Measurements from ENCODE around the gene CNTNAP2.
"Not testable (repeated sequence)": the region's sequence is repeated elsewhere in the genome, so short reads cannot be mapped to it uniquely, and the experiment has no call there.

The CNTNAP2 gene

DNA sequence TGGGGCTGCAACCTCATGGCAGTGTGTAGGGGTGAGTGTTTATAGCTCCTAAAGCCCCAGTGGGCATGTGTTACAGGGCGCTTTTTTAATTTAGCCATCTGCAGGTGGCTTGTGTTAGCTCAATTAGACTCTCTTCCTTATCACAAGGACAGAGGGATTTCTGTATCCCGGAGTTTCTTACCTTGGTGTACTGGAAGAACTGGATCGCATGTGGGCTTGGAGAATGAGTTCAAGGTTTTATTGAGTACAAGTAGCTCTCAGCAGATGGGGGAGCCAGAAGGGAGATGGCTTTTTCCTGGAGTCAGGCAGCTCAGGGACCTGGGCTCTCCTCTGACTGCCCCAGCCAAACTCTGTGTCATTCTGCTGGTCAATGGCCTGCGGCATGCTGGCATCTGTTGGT lies 2320.4 kb downstream of the CNTNAP2 start:
- Mint-ChIP-seq H3K27ac (no peak overlapping the region), H3K36me3 (no peaks in the 10 kb centered on the region), H3K4me1 (ENCODE audit: low read depth) (no peaks in the 10 kb centered on the region), H3K9me3 (ENCODE audit: low read depth) (no peaks in the 10 kb centered on the region), H3K27me3 (no peaks in the 10 kb centered on the region), H3K4me3 (no peak overlapping the region)

DNA sequence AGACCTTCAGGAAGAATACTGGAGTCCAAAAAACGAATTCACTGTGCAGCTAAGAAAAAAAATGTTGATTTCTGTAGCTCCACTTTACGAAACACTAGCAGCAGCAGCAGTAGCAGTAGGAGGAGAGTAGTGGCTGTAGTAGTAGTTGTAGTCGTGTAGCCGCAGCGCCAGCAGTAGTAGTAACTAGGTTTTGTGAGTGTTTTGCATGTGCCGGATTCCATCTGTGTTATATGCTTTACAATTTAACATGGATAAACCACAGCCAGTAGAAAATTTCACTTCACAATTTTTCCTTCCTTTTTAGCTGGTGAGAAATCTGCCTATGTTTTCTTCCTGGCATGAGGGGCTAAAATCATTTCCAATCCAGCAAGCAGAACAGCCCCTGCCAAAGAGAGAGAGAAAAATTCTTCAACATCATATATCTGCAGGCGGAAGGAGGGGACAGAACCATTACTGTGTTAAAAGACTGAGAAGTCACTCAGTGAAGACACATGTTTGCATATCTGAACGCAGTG lies 2325.6 kb downstream of the CNTNAP2 start:
- Mint-ChIP-seq H3K27me3 (no peaks in the 10 kb centered on the region), H3K27ac (no peak overlapping the region), H3K36me3 (no peaks in the 10 kb centered on the region), H3K4me1 (ENCODE audit: low read depth) (no peaks in the 10 kb centered on the region), H3K9me3 (ENCODE audit: low read depth) (no peaks in the 10 kb centered on the region), H3K4me3 (no peak overlapping the region)

DNA sequence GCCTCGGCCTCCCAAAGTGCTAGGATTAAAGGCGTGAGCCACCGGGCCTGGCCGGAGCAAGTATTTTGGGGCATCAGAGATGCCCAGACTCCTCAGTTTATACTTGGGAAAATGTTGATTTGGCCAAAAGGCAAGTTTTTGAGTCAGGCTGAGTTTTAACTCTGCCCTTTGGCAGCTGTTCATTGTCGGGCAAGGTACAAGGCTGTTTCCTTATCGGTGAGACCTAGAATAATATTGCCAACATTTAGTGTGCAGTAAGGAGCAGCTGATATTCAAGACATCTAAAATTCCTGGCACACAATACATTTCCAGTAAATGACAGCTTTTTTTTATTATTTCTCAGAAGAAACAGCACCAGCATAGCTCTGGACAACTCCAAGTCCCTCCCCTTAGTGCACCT lies 2326.3 kb downstream of the CNTNAP2 start:
- Mint-ChIP-seq H3K36me3 (no peaks in the 10 kb centered on the region), H3K4me1 (ENCODE audit: low read depth) (no peaks in the 10 kb centered on the region), H3K9me3 (ENCODE audit: low read depth) (no peaks in the 10 kb centered on the region), H3K27ac (no peak overlapping the region), H3K4me3 (no peak overlapping the region), H3K27me3 (no peaks in the 10 kb centered on the region)

DNA sequence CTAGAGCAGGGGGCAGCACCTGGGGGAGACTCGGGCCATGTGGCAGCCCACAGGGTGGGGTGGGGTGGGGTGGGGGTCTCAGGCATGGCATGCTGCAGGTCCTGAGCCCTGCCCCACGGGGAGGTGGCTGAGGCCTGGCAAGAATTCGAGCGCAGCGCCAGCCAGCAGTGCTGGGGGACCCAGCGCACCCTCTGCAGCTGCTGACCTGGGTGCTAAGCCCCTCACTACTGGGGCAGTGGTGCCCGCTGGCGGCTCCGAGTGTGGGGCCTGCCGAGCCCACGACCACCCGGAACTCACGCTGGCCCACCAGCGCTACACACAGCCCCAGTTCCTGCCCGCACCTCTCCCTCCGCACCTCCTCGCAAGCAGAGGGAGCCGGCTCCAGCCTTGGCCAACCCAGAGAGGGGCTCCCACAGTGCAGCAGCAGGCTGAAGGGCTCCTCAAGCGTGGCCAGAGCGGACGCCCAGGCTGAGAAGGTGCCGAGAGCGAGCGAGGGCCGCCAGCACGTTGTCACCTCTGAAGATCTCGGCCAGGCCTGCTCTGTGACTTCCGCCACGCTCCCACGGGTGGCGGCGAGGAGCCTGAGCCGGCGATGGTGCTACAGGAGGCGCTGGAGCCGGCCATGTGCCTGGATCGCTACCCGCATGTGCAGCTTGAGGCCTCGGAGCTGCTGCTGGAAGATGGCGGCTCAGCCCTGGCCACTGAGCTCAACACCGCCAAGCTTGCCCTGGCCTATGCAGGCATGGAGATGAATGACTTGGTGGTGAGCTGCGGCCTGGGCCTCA lies 2328.9 kb downstream of the CNTNAP2 start:
- H3K36me3 Mint-ChIP-seq, result no peaks in the 10 kb centered on the region
- H3K27ac Mint-ChIP-seq, result no peak overlapping the region
- H3K27me3 Mint-ChIP-seq, result no peaks in the 10 kb centered on the region
- H3K4me3 Mint-ChIP-seq, result no peak overlapping the region
- no peaks in the 10 kb centered on the region for H3K4me1 Mint-ChIP-seq (ENCODE audit: low read depth)
- no peaks in the 10 kb centered on the region for H3K9me3 Mint-ChIP-seq (ENCODE audit: low read depth)

DNA sequence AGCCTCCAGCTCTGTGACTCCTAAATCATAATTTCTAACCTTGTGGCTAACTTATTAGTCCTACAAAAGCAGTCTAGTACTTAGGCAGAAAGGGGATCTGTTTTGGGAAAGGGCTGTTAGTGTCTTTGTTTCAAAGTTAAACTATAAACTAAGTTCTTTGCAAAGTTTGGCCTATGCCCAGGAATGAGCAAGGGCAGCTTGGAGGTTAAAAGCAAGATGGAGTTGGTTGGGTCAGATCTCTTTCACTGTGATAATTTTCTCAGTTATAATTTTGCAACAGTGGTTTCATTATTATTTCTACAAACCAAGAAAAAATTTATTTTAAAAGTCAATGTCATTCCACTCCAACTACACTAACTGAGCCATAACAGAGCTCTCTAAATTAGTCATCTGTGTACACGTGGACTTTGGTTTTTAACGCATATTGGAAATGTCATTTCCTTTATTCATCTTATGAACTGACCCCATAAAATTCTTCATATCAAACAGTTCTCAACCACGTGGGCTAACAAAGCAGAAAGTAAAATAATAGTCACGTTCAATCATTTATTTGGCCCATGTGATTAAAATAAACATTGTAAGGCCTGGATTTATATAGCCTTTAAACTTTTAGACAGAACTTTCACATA lies 2330.7 kb downstream of the CNTNAP2 start:
- no peaks in the 10 kb centered on the region for H3K36me3 Mint-ChIP-seq
- H3K4me1 Mint-ChIP-seq (ENCODE audit: low read depth), result no peaks in the 10 kb centered on the region
- no peaks in the 10 kb centered on the region for H3K9me3 Mint-ChIP-seq (ENCODE audit: low read depth)
- no peak overlapping the region for H3K4me3 Mint-ChIP-seq
- peaks cover under 1% of the 10 kb centered on the region for H3K27me3 Mint-ChIP-seq
- H3K27ac Mint-ChIP-seq, result no peak overlapping the region

DNA sequence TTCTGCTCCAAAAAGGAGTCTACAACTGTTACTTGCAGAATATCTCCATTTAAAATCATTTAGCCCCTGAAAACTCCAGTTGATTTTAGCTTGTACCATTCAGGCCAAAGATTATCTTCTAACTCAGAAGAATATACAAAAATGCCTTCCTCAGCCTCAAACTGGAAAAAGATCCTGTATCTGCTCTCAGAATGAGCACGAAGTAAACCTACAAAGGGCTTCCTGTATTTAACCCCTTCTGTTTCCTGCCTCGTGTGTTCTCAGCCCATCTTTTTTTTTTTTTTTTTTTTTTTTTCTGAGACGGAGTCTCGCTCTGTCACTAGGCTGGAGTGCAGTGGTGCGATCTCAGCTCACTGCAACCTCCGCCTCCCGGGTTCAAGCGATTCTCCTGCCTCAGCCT lies 2334.9 kb downstream of the CNTNAP2 start:
- H3K4me1 Mint-ChIP-seq (ENCODE audit: low read depth); H3K36me3 Mint-ChIP-seq; H3K9me3 Mint-ChIP-seq (ENCODE audit: low read depth); H3K27me3 Mint-ChIP-seq; H3K27ac Mint-ChIP-seq; H3K4me3 Mint-ChIP-seq: not testable (repeated sequence)

DNA sequence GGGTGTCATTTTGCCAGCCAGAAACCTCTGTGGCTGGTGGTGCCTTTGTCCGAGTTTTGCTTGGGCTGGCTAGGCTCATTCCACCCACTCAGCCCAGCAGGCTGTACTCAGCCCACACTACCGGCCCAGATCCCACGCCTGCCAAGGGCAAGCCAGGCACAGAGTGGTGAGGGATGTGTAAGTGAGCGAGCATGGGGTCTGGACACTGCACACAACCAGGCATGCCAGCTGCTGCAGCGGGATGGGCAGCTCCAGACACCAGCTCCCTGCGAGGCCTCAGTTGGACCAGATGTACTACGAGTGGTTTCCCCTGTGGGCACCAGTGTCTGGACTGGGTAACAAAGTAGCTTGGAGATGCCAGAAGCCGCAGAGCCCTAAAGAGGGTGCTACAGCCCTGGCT lies 2339.8 kb downstream of the CNTNAP2 start:
- Mint-ChIP-seq H3K36me3 (no peaks in the 10 kb centered on the region), H3K4me3 (no peak overlapping the region), H3K27me3 (peaks cover 6% of the 10 kb centered on the region), H3K4me1 (ENCODE audit: low read depth) (no peaks in the 10 kb centered on the region), H3K27ac (no peak overlapping the region), H3K9me3 (ENCODE audit: low read depth) (no peaks in the 10 kb centered on the region)

DNA sequence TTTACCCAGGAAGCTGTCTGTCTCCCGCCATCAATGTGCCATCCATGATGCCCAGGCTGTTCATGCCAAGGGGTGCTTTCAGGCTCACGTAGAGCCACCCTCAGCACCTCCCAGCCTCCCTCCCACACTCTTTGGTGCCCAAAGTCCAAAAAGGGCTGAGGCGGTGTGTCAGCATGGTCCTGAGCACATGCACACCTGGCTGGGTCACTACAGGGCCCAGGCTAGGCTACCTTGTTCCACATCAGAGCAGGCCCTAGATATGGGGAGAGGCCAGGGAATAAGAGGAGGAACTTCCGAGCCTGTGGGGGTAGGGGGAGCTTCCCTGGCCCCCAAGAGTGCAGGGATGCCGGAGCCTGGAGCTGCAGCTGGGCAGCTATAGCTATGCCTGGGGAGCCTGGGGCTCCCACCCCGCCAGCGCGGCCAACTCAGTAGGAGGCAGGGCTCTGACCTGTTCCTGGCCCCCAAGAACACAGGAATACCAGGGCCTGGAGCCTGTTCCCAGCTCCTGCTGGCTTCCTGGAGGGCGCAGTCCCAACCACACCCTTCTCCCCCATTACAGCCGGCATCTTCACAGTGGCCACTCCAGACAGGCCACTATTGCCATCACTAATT lies 2340.8 kb downstream of the CNTNAP2 start:
- Mint-ChIP-seq H3K9me3 (ENCODE audit: low read depth) (no peaks in the 10 kb centered on the region), H3K27me3 (peaks cover 5% of the 10 kb centered on the region), H3K36me3 (no peaks in the 10 kb centered on the region), H3K4me1 (ENCODE audit: low read depth) (no peaks in the 10 kb centered on the region), H3K4me3 (no peak overlapping the region), H3K27ac (no peak overlapping the region)

DNA sequence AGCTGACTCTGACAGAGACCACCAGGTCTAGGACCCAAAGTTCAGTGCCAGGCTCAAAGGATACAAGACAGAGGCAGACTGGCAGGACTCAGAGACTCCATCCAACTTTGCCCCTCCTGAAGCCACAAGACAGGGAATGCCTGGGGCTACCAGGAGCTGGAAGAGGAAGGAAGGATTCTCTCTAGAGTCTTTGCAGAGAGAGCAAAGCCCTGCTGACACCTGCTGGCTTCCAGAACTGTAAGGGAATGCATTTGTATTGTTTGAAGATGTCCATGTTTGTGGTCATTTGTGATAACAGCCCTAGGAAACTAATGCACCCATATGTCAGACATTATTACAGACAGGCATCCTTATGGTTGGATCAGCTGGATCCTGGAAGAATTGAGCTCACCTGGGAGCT lies 2341.7 kb downstream of the CNTNAP2 start:
- peaks cover 4% of the 10 kb centered on the region for H3K27me3 Mint-ChIP-seq
- H3K4me1 Mint-ChIP-seq (ENCODE audit: low read depth), result no peaks in the 10 kb centered on the region
- H3K36me3 Mint-ChIP-seq, result no peaks in the 10 kb centered on the region
- H3K27ac Mint-ChIP-seq, result no peak overlapping the region
- no peak overlapping the region for H3K4me3 Mint-ChIP-seq
- no peaks in the 10 kb centered on the region for H3K9me3 Mint-ChIP-seq (ENCODE audit: low read depth)

DNA sequence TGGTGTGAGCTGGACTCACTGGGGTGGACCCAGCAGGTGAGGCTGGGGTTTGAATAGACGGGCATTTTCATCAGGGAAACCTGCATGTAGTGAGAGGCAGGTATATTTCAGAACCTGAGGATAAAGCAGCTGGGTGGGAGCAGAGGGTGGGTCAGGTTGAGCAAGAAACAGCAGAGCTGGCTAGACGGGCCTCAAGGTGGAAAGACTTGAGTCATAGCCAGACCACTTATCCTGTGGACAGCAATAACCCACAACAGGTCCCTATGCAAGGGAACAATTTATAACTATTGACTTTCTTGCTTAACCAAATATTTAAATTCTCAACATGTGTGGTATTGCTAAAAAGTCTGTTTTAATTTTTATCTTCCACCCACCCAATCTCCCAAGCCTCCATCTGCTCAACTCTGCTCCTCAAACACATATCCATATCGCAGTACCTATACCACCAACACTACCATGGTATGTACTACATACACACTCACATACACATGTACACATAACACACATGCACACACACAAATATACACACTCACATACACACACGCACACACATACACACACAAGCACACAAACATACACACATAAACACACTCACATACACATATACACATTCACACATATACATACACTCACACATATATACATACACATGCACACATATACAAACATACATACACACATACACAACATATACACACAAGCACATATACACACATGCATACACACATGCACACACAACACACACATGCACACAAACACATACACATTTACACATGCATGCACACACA lies 2345.0 kb downstream of the CNTNAP2 start:
- Mint-ChIP-seq H3K27ac (no peak overlapping the region), H3K36me3 (no peaks in the 10 kb centered on the region), H3K9me3 (ENCODE audit: low read depth) (no peaks in the 10 kb centered on the region), H3K4me3 (no peak overlapping the region), H3K27me3 (no peaks in the 10 kb centered on the region), H3K4me1 (ENCODE audit: low read depth) (no peaks in the 10 kb centered on the region)

DNA sequence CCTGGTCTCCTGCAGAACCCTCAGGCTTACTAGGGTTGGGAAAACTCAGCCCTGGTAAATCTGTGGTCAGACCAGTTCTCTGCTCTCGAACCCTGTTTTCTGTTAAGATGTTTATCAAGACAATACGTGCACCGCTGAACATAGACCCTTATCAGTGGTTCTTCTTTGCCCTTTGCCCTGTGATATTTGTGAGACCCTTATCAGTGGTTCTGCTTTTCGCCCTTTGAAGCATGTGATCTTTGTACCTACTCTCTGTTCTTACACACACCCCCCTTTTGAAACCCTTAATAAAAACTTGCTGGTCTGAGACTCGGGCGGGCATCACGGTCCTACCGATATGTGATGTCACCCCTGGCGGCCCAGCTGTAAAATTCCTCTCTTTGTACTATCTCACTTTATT lies 2346.2 kb downstream of the CNTNAP2 start:
- not testable (repeated sequence) for H3K27me3 Mint-ChIP-seq; H3K4me1 Mint-ChIP-seq (ENCODE audit: low read depth); H3K36me3 Mint-ChIP-seq; H3K4me3 Mint-ChIP-seq; H3K27ac Mint-ChIP-seq; H3K9me3 Mint-ChIP-seq (ENCODE audit: low read depth)

DNA sequence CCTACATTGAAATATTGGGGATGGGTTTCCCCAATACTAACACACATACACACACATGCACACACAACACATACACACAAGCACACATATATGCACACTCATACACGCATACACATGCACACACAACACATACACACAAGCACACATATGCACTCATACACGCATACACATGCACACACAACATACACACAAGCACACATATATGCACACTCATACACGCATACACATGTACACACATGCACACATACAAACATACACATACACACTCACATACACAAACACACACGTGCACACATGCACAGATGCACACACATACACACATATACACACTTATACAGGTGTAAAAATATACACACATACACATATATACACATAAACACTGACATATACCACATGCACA lies 2346.6 kb downstream of the CNTNAP2 start:
- no peaks in the 10 kb centered on the region for H3K27me3 Mint-ChIP-seq
- H3K9me3 Mint-ChIP-seq (ENCODE audit: low read depth), result no peaks in the 10 kb centered on the region
- no peak overlapping the region for H3K27ac Mint-ChIP-seq
- no peaks in the 10 kb centered on the region for H3K4me1 Mint-ChIP-seq (ENCODE audit: low read depth)
- no peak overlapping the region for H3K4me3 Mint-ChIP-seq
- H3K36me3 Mint-ChIP-seq, result no peaks in the 10 kb centered on the region

DNA sequence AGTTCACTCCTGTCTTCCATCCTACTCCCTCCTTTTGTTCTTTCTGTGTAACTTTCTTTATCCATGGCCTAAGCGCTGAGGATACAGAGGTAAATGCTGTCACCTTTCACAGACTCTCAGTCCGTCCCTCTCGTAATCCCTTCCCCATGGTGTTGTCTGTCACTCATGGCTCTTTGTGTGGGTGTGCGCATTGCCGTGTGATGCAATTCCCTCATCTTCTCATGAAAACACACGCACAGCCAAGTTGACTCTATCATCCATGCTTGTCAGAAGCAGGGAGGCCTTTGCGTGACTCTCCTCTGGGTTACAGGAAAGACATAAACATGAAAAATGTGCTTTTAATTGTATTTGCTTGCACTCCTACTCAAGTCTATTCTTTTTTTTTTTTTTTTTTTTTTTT lies 2348.3 kb downstream of the CNTNAP2 start:
- H3K9me3 Mint-ChIP-seq (ENCODE audit: low read depth), result no peaks in the 10 kb centered on the region
- H3K27me3 Mint-ChIP-seq, result no peaks in the 10 kb centered on the region
- no peak overlapping the region for H3K27ac Mint-ChIP-seq
- no peak overlapping the region for H3K4me3 Mint-ChIP-seq
- H3K36me3 Mint-ChIP-seq, result no peaks in the 10 kb centered on the region
- no peaks in the 10 kb centered on the region for H3K4me1 Mint-ChIP-seq (ENCODE audit: low read depth)

DNA sequence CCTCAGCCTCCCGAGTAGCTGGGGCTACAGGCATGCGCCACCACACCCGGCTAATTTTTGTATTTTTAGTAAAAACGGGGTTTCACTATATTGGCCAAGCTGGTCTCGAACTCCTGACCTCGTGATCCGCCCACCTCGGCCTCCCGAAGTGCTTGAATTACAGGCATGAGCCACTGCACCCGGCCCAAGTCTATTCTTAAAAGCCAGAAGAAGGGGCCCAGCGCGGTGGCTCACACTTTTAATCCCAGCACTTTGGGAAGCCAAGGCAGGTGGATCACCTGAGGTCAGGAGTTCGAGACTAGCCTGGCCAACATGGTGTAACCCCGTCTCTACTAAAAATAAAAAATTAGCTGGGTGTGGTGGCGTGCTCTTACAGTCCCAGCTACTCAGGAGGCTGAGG lies 2348.8 kb downstream of the CNTNAP2 start:
- H3K4me1 Mint-ChIP-seq (ENCODE audit: low read depth); H3K9me3 Mint-ChIP-seq (ENCODE audit: low read depth); H3K4me3 Mint-ChIP-seq; H3K36me3 Mint-ChIP-seq; H3K27ac Mint-ChIP-seq; H3K27me3 Mint-ChIP-seq: not testable (repeated sequence)

DNA sequence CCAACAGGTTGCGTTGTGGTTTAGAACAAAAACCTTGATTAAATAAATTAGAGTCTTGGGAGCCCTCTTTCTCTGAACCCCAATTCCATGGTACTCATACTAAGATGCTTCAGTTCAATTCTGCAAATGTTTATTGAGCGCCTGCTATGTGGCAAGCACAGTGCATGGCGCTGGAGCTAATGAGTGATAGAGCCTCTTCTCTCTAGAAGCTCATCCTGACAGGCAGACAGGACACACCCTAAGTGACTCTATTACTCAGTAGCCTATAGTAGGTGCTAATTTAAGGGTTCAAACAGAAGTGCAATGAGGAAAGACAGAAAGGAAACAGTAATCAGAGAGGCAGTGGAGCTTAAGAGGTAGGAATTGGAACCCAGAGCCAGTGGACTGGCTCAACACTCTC lies 2349.5 kb downstream of the CNTNAP2 start:
- Mint-ChIP-seq H3K27me3 (no peaks in the 10 kb centered on the region), H3K4me3 (no peak overlapping the region), H3K9me3 (ENCODE audit: low read depth) (no peaks in the 10 kb centered on the region), H3K27ac (no peak overlapping the region), H3K36me3 (no peaks in the 10 kb centered on the region), H3K4me1 (ENCODE audit: low read depth) (no peaks in the 10 kb centered on the region)

Data from activated naive CD8-positive, alpha-beta T cell (primary cell).